ENCODE results near the gene SCG3.

The SCG3 gene

DNA sequence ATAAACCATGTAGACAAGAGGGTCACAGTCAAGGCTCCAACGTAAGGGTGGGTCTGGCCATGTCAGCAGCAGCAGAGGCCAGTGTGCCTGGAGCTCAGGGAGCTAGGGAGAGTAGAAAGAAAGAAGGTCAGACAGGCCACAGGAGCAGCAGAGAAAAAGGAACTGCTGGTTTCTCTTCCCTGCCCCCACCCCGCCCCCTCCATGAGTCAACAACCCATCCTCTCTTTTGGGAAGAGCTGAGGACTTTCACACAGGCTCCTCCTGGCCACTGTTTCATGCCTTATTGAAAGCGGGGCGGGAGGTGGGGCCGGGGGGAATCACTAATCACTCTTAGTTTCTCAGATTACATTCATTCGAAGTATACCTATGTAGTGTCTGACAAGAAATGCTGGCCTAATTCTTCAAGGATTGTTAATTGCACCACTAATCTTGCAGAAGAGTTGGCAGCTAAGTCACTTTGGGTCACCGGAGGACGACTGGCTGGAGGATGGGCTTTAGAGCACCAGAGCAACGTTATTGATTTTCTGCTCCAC is 9.1 kb upstream of the SCG3 start:
- H2AFZ ChIP-seq (ENCODE audit: low read depth, low read length) = no peak overlapping the region

DNA sequence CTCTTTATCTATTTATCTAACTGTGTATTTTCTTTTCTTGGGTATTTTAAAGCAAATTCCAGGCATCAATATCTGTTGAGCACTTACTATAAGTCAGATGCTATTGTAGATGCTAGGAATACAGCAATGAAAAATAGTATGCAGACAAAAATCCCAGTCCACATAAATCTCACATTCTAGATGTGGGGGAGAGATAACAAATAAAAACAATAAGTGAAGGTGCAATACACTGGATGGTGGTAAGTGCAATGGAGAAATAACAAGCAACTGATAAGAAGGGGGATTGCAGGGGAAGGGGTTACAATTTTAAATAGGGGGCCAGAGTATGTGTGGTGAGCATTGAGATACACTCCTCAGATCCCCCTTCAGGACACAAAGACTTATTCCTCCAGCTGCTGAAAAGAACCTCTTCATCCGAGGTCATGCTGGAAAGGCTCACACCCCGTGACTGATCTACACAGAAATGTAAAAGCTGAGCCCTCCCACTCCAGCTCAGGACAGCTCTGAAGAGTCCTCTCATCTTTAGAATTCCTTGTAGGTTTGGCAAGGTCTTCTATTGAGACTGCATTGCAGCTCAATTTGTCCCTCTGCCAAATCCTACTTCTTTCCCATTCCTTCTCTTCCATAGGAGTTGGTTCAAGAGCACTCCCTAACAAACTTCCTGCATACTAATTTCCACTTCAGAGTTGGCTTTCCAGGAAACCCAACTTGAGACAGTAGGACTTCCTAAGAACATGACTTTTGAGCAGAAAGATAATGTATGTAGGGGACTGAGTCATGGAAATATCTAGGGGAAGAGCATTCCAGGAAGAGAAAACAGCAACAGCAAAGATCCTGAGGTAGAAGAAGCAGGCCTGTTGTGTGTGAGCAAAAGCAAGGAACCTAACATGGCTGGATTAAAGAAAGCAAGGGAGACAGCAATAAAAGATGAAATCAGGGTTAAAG is 8.1 kb upstream of the SCG3 start:
- H3K4me3 ChIP-seq (ENCODE audit: low read depth in 1 of 2, low read length in 2 of 2) = no peak overlapping the region
- no peaks in the 10 kb centered on the region for H3K36me3 ChIP-seq (ENCODE audit: insufficient read depth, low read length)
- H3K9me3 ChIP-seq (ENCODE audit: insufficient read depth, low read length, severe bottlenecking) = no peaks in the 10 kb centered on the region
- H3K4me2 ChIP-seq (ENCODE audit: insufficient read depth, low read length) = no peak overlapping the region
- H3K27me3 ChIP-seq (ENCODE audit: insufficient read depth, low read length, poor library complexity) = no peaks in the 10 kb centered on the region
- ATAC-seq (ENCODE audit: insufficient read depth, low read depth) = no peak
- no peak overlapping the region for H3K9ac ChIP-seq (ENCODE audit: low read depth, low read length)
- no peaks in the 10 kb centered on the region for H4K20me1 ChIP-seq (ENCODE audit: insufficient read depth, low read length)
- no peak for TF ChIP-seq EZH2 (IDR thresholded peaks at IDR 0.05; ENCODE audit: borderline replicate concordance, low read depth, low read length, severe bottlenecking)
- TF ChIP-seq, protein P1, sequence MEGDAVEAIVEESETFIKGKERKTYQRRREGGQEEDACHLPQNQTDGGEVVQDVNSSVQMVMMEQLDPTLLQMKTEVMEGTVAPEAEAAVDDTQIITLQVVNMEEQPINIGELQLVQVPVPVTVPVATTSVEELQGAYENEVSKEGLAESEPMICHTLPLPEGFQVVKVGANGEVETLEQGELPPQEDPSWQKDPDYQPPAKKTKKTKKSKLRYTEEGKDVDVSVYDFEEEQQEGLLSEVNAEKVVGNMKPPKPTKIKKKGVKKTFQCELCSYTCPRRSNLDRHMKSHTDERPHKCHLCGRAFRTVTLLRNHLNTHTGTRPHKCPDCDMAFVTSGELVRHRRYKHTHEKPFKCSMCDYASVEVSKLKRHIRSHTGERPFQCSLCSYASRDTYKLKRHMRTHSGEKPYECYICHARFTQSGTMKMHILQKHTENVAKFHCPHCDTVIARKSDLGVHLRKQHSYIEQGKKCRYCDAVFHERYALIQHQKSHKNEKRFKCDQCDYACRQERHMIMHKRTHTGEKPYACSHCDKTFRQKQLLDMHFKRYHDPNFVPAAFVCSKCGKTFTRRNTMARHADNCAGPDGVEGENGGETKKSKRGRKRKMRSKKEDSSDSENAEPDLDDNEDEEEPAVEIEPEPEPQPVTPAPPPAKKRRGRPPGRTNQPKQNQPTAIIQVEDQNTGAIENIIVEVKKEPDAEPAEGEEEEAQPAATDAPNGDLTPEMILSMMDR (IDR thresholded peaks at IDR 0.05; ENCODE audit: borderline replicate concordance, extremely low read depth, low read length, poor library complexity, severe bottlenecking) = no peak
- no peak overlapping the region for H2AFZ ChIP-seq (ENCODE audit: low read depth, low read length)
- no peaks in the 10 kb centered on the region for H3K79me2 ChIP-seq (ENCODE audit: insufficient read depth, low read length)
- H3K4me1 ChIP-seq (ENCODE audit: insufficient read depth, low read length) = no peaks in the 10 kb centered on the region
- no peak overlapping the region for H3K27ac ChIP-seq (ENCODE audit: low read length)
- DNase-seq = no peak

More for the DNA sequence above, 9.1 kb upstream of the SCG3 start:
- Histone ChIP-seq H3K9ac (ENCODE audit: low read depth, low read length) (no peak overlapping the region), H3K79me2 (ENCODE audit: insufficient read depth, low read length) (no peaks in the 10 kb centered on the region), H3K4me1 (ENCODE audit: insufficient read depth, low read length) (no peaks in the 10 kb centered on the region), H3K4me3 (ENCODE audit: low read depth in 1 of 2, low read length in 2 of 2) (no peak overlapping the region), H3K4me2 (ENCODE audit: insufficient read depth, low read length) (no peak overlapping the region), H4K20me1 (ENCODE audit: insufficient read depth, low read length) (no peaks in the 10 kb centered on the region), H3K27me3 (ENCODE audit: insufficient read depth, low read length, poor library complexity) (no peaks in the 10 kb centered on the region), H3K9me3 (ENCODE audit: insufficient read depth, low read length, severe bottlenecking) (no peaks in the 10 kb centered on the region), H3K27ac (ENCODE audit: low read length) (no peak overlapping the region), H3K36me3 (ENCODE audit: insufficient read depth, low read length) (no peaks in the 10 kb centered on the region)
- ATAC-seq (ENCODE audit: insufficient read depth, low read depth) = no peak
- DNase-seq = no peak
- TF ChIP-seq, protein P1 (IDR thresholded peaks at IDR 0.05; ENCODE audit: borderline replicate concordance, extremely low read depth, low read length, poor library complexity, severe bottlenecking) = no peak
- TF ChIP-seq EZH2 (IDR thresholded peaks at IDR 0.05; ENCODE audit: borderline replicate concordance, low read depth, low read length, severe bottlenecking) = no peak

DNA sequence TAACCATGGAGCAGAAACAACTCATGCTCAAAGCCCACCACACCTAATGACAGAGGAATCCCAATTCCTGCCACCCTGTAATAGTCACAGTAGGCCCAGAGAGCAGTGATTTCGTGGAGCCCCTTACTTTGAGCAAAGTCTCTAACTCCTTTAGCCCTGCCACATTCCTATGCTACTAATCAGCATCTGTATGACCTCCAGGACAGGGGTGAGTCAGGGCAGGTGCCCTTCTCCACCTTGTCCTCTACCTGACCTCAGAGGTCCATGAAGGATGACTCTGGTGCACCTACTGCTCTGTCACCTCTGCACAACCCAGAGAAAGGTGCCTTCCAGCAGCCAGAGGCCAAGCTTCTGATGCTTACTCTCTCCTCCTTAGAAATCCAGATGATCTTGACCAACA is 6.1 kb upstream of the SCG3 start:
- Histone ChIP-seq H3K9me3 (ENCODE audit: insufficient read depth, low read length, severe bottlenecking) (no peaks in the 10 kb centered on the region), H3K9ac (ENCODE audit: low read depth, low read length) (no peak overlapping the region), H3K79me2 (ENCODE audit: insufficient read depth, low read length) (no peaks in the 10 kb centered on the region), H3K27me3 (ENCODE audit: insufficient read depth, low read length, poor library complexity) (no peaks in the 10 kb centered on the region), H3K36me3 (ENCODE audit: insufficient read depth, low read length) (no peaks in the 10 kb centered on the region), H3K27ac (ENCODE audit: low read length) (no peak overlapping the region), H3K4me2 (ENCODE audit: insufficient read depth, low read length) (no peak overlapping the region), H4K20me1 (ENCODE audit: insufficient read depth, low read length) (no peaks in the 10 kb centered on the region), H3K4me3 (ENCODE audit: low read depth in 1 of 2, low read length in 2 of 2) (no peak overlapping the region), H2AFZ (ENCODE audit: low read depth, low read length) (no peak overlapping the region), H3K4me1 (ENCODE audit: insufficient read depth, low read length) (no peaks in the 10 kb centered on the region)
- DNase-seq (no peak), ATAC-seq (ENCODE audit: insufficient read depth, low read depth) (no peak)
- TF ChIP-seq, protein P1 (IDR thresholded peaks at IDR 0.05; ENCODE audit: borderline replicate concordance, extremely low read depth, low read length, poor library complexity, severe bottlenecking) = no peak
- TF ChIP-seq EZH2 (IDR thresholded peaks at IDR 0.05; ENCODE audit: borderline replicate concordance, low read depth, low read length, severe bottlenecking) = no peak
